Bone marrow (tissue), 2 donors: ENCODE data around the gene RAPGEF2.
A peak's percentile ranks its signal among the peaks of the same experiment; 100 is the strongest.
"Not testable (repeated sequence)": the region's sequence is repeated elsewhere in the genome, so short reads cannot be mapped to it uniquely, and the experiment has no call there.

Source experiments
- DNase-seq, 2 donors: peaks; one replicate each; lab custom pipeline; 2025; lab: John Stamatoyannopoulos, UW

The RAPGEF2 gene, protein sequence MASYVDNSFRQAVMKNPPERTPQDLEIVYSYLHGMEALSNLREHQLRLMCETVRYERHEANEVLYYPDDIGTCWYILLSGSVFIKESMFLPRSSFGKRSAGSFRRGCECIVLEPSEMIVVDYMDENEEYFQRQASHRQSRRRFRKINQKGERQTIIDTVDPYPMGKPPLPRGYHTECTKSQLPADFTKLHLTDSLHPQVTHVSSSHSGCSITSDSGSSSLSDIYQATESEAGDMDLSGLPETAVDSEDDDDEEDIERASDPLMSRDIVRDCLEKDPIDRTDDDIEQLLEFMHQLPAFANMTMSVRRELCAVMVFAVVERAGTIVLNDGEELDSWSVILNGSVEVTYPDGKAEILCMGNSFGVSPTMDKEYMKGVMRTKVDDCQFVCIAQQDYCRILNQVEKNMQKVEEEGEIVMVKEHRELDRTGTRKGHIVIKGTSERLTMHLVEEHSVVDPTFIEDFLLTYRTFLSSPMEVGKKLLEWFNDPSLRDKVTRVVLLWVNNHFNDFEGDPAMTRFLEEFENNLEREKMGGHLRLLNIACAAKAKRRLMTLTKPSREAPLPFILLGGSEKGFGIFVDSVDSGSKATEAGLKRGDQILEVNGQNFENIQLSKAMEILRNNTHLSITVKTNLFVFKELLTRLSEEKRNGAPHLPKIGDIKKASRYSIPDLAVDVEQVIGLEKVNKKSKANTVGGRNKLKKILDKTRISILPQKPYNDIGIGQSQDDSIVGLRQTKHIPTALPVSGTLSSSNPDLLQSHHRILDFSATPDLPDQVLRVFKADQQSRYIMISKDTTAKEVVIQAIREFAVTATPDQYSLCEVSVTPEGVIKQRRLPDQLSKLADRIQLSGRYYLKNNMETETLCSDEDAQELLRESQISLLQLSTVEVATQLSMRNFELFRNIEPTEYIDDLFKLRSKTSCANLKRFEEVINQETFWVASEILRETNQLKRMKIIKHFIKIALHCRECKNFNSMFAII (N-terminal part only)

GRCh38 chr4:159102622-159103383, at the start of gene RAPGEF2:
Gene RAPGEF2 (plus strand): TSS chr4:159103079. CDS start chr4:159104163, 1,084 bp downstream.
- DNase-seq, result peak; percentile 71 to 83

DNA sequence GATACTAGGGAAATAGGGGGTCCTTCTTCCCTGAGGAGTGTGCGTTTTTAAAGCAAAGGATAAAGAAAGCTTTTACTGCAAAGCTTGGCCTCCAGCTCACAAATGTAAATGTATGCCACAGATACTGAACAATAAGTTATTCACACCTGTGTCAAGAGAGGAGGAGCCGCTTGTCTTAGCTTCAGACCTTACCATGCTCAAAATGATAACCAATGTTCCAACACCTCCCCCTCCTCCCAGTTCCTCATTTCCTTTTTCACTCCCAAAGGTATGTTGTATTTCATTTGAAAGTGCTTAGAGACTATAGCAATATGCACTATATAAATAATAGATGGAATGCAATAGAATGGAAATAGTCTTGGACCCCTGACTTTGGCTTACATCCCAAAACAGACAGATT, 47.0 kb upstream of the RAPGEF2 start:
- no peak for DNase-seq

DNA sequence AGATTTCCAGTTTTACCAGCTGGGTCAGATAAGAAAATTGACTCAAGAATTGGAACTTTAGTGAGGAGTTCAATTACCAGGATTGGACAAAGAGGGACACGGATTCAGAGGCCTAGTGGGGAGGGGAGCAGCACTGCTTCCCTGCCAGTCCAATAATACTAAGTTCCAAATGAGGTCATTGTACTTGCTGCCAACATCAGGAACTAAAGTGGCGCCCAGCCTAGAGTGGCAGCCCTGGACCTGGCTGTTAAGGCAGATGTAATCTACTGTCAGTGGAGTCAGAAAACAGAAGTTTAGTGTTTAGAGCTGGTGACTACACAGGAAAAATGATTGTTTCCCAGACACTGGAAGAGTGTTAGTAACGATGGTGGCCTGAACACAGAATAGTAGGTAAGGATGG, 42.7 kb upstream of the RAPGEF2 start:
- no peak for DNase-seq

- no peak for DNase-seq
Measured at GRCh38 chr4:159062381-159062780, 40.5 kb upstream of the RAPGEF2 start.

DNA sequence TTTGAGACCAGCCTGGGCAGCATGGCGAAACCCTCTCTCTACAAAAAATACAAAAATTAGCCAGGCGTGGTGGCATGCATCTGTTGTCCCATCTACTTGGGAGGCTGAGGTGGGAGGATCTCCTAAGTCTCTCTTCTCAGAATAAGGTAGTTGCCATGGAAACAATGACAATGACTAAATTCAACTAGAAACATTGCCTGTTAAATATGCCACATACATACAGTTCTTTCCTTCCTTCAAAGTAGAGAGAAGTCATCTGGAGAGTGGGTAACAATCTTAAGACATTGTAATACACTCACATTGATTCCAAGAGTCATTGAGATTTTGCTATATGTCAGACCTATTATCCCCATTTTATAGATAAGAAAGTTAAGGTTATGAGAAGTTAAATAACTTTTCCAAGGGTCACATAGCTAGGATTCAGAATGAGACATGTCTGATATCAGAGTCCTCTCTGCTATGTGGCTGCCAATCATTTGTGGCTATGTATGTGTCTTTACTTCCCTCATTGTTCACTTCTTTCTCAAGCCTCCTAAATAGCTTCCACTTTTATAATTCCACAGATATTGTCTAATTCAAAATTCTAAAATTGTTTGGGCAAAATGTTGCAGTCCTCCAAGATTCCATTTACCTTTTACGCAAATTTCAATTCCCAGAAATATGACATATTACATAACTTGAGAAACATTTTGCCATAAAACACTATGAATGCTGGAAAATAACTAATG, 37.2 kb upstream of the RAPGEF2 start:
- no peak for DNase-seq

- not testable (repeated sequence) for DNase-seq
Measured at GRCh38 chr4:159068139-159068538, 34.7 kb upstream of the RAPGEF2 start.

- no peak for DNase-seq
Measured at GRCh38 chr4:159069922-159070321, 33.0 kb upstream of the RAPGEF2 start.

DNA sequence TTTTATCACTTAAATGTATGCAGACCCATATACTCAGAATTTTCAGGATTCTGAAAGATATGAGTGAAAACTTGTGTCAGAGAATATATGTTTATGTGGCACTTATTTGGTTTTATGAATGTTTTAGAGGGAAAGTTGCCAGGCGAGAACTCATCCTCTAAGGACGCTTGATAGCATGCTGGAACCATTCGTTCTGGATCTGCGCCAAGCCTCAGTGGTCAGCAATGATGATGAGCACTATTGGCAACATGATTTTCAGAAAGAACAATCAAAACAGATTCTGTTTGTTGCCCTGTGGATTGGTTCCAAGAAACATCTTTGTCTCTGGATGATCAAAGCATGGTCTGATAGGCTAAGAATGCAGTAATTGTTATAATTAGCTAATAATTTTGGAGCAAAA, 32.1 kb upstream of the RAPGEF2 start:
- no peak for DNase-seq

GRCh38 chr4:159071178-159071968, 31.5 kb upstream of the RAPGEF2 start:
- DNase-seq, result no peak

- DNase-seq, result no peak
Measured at GRCh38 chr4:159071969-159072765, 30.7 kb upstream of the RAPGEF2 start.

- DNase-seq, result no peak
Measured at GRCh38 chr4:159075531-159075932, 27.3 kb upstream of the RAPGEF2 start.

GRCh38 chr4:159077018-159077417, 25.9 kb upstream of the RAPGEF2 start:
- DNase-seq, result not testable (repeated sequence)

GRCh38 chr4:159077702-159078495, 25.0 kb upstream of the RAPGEF2 start:
- peak in 1 of 2 donors; percentile 23 for DNase-seq

GRCh38 chr4:159079074-159079473, 23.8 kb upstream of the RAPGEF2 start:
- no peak for DNase-seq

DNA sequence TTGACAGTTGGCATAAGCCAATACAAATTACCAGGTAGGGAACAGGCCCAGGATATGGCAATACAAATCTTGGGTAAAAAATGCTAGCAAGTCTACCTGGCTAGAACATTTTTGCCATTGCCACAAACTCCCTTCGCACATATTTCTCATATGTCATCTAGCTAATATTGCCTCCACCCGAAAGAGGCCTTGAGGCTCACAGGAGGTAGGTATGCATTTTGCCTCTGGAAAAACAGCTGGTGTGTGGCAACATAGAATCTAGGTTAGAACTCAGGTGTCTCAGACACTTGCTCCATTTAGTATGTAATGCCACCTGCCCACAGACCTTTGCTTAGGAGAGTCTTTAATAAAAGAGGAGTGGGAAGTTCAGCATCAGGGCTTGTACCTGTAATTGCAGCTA, 16.3 kb upstream of the RAPGEF2 start:
- DNase-seq, result no peak

GRCh38 chr4:159090255-159090654, 12.6 kb upstream of the RAPGEF2 start:
- DNase-seq, result no peak

- not testable (repeated sequence) for DNase-seq
Measured at GRCh38 chr4:159094156-159094555, 8.7 kb upstream of the RAPGEF2 start.

GRCh38 chr4:159096434-159096833, 6.4 kb upstream of the RAPGEF2 start:
- DNase-seq, result no peak

DNA sequence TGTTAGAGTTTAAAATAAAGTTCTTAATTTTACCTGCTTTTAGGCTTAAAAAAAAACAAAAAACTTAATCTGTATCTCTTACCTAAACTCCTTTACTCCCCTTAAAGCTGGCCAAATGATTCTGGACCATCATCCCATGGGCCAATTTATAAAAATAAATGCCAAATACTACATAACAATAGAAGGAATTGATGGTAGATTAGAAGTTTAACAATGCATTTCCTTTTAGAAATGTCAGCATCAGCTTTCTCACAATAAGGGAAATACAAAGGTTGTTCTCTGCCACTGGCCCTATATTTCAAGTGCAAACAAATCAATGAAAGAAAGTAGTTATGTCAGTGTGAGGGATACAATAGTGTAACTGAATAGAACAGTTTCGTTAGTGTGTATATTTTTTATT, 5.7 kb upstream of the RAPGEF2 start:
- DNase-seq, result no peak
